GM19455 (cell line): Measurements from ENCODE around the gene NEB.

Source experiments
- ATAC-seq: cut with Tn5 transposase; IDR thresholded peaks from one replicate; pipeline ENCODE4 v1.9.1; 2021; ENCODE audit not compliant: unreplicated experiment

NEB gene

GRCh38 chr2:151733771-151734672 is at the start of gene NEB:
TSS of gene NEB (minus strand) at chr2:151734476. CDS start at chr2:151733156, 1,320 bp downstream.
- ATAC-seq: no peak

GRCh38 chr2:151783133-151783520 is 48.9 kb upstream of the NEB start:
- no peak for ATAC-seq

- no peak for ATAC-seq
Observed at GRCh38 chr2:151782378-151783132, 48.3 kb upstream of the NEB start.

- no peak for ATAC-seq
Observed at GRCh38 chr2:151781642-151782041, 47.4 kb upstream of the NEB start.

- no peak for ATAC-seq
Observed at GRCh38 chr2:151780938-151781337, 46.7 kb upstream of the NEB start.

GRCh38 chr2:151777935-151778334 is 43.7 kb upstream of the NEB start:
- no peak for ATAC-seq

- ATAC-seq: no peak
Observed at GRCh38 chr2:151777487-151777886, 43.2 kb upstream of the NEB start.

- ATAC-seq: no peak
Observed at GRCh38 chr2:151776367-151776766, 42.1 kb upstream of the NEB start.

- no peak for ATAC-seq
Observed at GRCh38 chr2:151775057-151775740, 40.9 kb upstream of the NEB start.

GRCh38 chr2:151774506-151774905 is 40.2 kb upstream of the NEB start:
- no peak for ATAC-seq

- peak; percentile 93 for ATAC-seq
Observed at GRCh38 chr2:151771599-151772358, 37.5 kb upstream of the NEB start.

- ATAC-seq: peak; percentile 24
Observed at GRCh38 chr2:151770995-151771394, 36.7 kb upstream of the NEB start.

- no peak for ATAC-seq
Observed at GRCh38 chr2:151769606-151770005, 35.3 kb upstream of the NEB start.

- no peak for ATAC-seq
Observed at GRCh38 chr2:151767536-151767935, 33.3 kb upstream of the NEB start.

GRCh38 chr2:151766437-151767153 is 32.3 kb upstream of the NEB start:
- no peak for ATAC-seq

GRCh38 chr2:151765760-151766410 is 31.6 kb upstream of the NEB start:
- ATAC-seq: no peak

- no peak for ATAC-seq
Observed at GRCh38 chr2:151762694-151763093, 28.4 kb upstream of the NEB start.

GRCh38 chr2:151761687-151762086 is 27.4 kb upstream of the NEB start:
- no peak for ATAC-seq

GRCh38 chr2:151761193-151761592 is 26.9 kb upstream of the NEB start:
- ATAC-seq: no peak
